Skeletal muscle satellite cell (primary cell): Measurements from ENCODE around the gene AHR. TPM values are rescaled to one million over a fixed set of nuclear protein-coding genes. Genes with fewer than 3 reads are reported as not detected.

Experiments
- H3K27me3 ChIP-seq: 2 replicates; pipeline ENCODE4 v1.7.0; 2013; ENCODE audit warnings: low read length; ENCODE audit not compliant: control insufficient read depth, insufficient read depth
- H3K36me3 ChIP-seq: 2 replicates; pipeline ENCODE4 v1.7.0; 2013; ENCODE audit warnings: mild to moderate bottlenecking, control low read depth, low read length; ENCODE audit not compliant: insufficient read depth
- H3K4me1 ChIP-seq: 2 replicates; pipeline ENCODE4 v1.7.0; 2013; ENCODE audit warnings: low read length; ENCODE audit not compliant: control insufficient read depth, insufficient read depth
- H3K4me2 ChIP-seq: 2 replicates; pipeline ENCODE4 v1.7.0; 2013; ENCODE audit warnings: mild to moderate bottlenecking, low read length
- H3K4me3 ChIP-seq: 2 replicates; pipeline ENCODE4 v1.7.0; 2013; ENCODE audit warnings: low read length
- H3K9ac ChIP-seq: 2 replicates; pipeline ENCODE4 v1.7.0; 2013; ENCODE audit warnings: mild to moderate bottlenecking, low read depth, low read length, moderate library complexity
- H3K9me3 ChIP-seq: replicated peaks from 2 replicates; pipeline ENCODE4 v1.7.0; 2013; ENCODE audit warnings: mild to moderate bottlenecking, control low read depth, low read length
- total RNA-seq: library from RNA; depleted of rRNA; stranded (reverse); fragments of >200 nt; gene quantifications from 2 replicates; pipeline ENCODE4 v1.2.3, GENCODE V29; 2012; rRNA removed

Gene AHR
- total RNA-seq = 97.9 and 134 TPM in 2 replicates

- Histone ChIP-seq H3K36me3 (no peaks in the 10 kb centered on the region), H3K27me3 (no peaks in the 10 kb centered on the region), H3K4me1 (peaks cover 8% of the 10 kb centered on the region)
These were observed at the start of gene AHR for GRCh38 chr7:17298102-17298839. Gene AHR, plus strand, starts transcription at chr7:17298652. Its CDS starts 613 bp downstream, at chr7:17299265.

GRCh38 chr7:17253885-17254284 is 44.6 kb upstream of the AHR start:
- H3K9ac ChIP-seq = no peak overlapping the region
- H3K4me3 ChIP-seq = no peak overlapping the region
- no peaks in the 10 kb centered on the region for H3K9me3 ChIP-seq
- H3K4me2 ChIP-seq = no peak overlapping the region
- H3K36me3 ChIP-seq = no peaks in the 10 kb centered on the region
- no peaks in the 10 kb centered on the region for H3K4me1 ChIP-seq
- no peaks in the 10 kb centered on the region for H3K27me3 ChIP-seq

More at GRCh38 chr7:17298102-17298839, at the start of gene AHR:
- peak within 1 kb of the TSS; percentile 93 for H3K9ac ChIP-seq
- H3K4me3 ChIP-seq = peak within 1 kb of the TSS; percentile 98
- H3K9me3 ChIP-seq = no peaks in the 10 kb centered on the region
- H3K4me2 ChIP-seq = peak within 1 kb of the TSS; percentile 76

- H3K27me3 ChIP-seq = no peaks in the 10 kb centered on the region
- no peak overlapping the region for H3K4me3 ChIP-seq
- peaks cover 6% of the 10 kb centered on the region for H3K4me1 ChIP-seq
- no peak overlapping the region for H3K4me2 ChIP-seq
- H3K9me3 ChIP-seq = no peaks in the 10 kb centered on the region
- H3K9ac ChIP-seq = no peak overlapping the region
- H3K36me3 ChIP-seq = no peaks in the 10 kb centered on the region
These were observed 42.5 kb upstream of the AHR start for GRCh38 chr7:17255926-17256325.

GRCh38 chr7:17256375-17256774 is 42.1 kb upstream of the AHR start:
- no peaks in the 10 kb centered on the region for H3K36me3 ChIP-seq
- peaks cover 11% of the 10 kb centered on the region for H3K4me1 ChIP-seq

GRCh38 chr7:17266565-17266964 is 31.9 kb upstream of the AHR start:
- Histone ChIP-seq H3K27me3 (no peaks in the 10 kb centered on the region), H3K9ac (no peak overlapping the region), H3K4me1 (no peaks in the 10 kb centered on the region), H3K4me3 (no peak overlapping the region), H3K36me3 (no peaks in the 10 kb centered on the region), H3K9me3 (peaks cover 24% of the 10 kb centered on the region), H3K4me2 (no peak overlapping the region)

More at GRCh38 chr7:17256375-17256774, 42.1 kb upstream of the AHR start:
- Histone ChIP-seq H3K4me2 (no peak overlapping the region), H3K4me3 (no peak overlapping the region), H3K9me3 (no peaks in the 10 kb centered on the region), H3K27me3 (no peaks in the 10 kb centered on the region), H3K9ac (no peak overlapping the region)

- Histone ChIP-seq H3K36me3 (no peaks in the 10 kb centered on the region), H3K9ac (no peak overlapping the region), H3K4me3 (no peak overlapping the region), H3K4me1 (peaks cover 4% of the 10 kb centered on the region), H3K27me3 (no peaks in the 10 kb centered on the region), H3K4me2 (no peak overlapping the region), H3K9me3 (peaks cover 24% of the 10 kb centered on the region)
These were observed 28.9 kb upstream of the AHR start for GRCh38 chr7:17269341-17270221.

- Histone ChIP-seq H3K27me3 (no peaks in the 10 kb centered on the region), H3K4me2 (no peak overlapping the region), H3K4me1 (peaks cover 29% of the 10 kb centered on the region), H3K4me3 (no peak overlapping the region), H3K9ac (peak overlapping the region; percentile 2), H3K9me3 (peaks cover 13% of the 10 kb centered on the region), H3K36me3 (no peaks in the 10 kb centered on the region)
These were observed 23.8 kb upstream of the AHR start for GRCh38 chr7:17274551-17275245.

- Histone ChIP-seq H3K27me3 (no peaks in the 10 kb centered on the region), H3K4me1 (peaks cover 29% of the 10 kb centered on the region), H3K9ac (peak overlapping the region; percentile 63), H3K36me3 (no peaks in the 10 kb centered on the region), H3K9me3 (peaks cover 2% of the 10 kb centered on the region), H3K4me2 (peak overlapping the region; percentile 55), H3K4me3 (peak overlapping the region; percentile 23)
These were observed 22.4 kb upstream of the AHR start for GRCh38 chr7:17275749-17276671.

- H3K27me3 ChIP-seq = no peaks in the 10 kb centered on the region
- H3K4me3 ChIP-seq = no peak overlapping the region
- peaks cover 29% of the 10 kb centered on the region for H3K4me1 ChIP-seq
- H3K4me2 ChIP-seq = no peak overlapping the region
- H3K9ac ChIP-seq = no peak overlapping the region
- H3K36me3 ChIP-seq = no peaks in the 10 kb centered on the region
- H3K9me3 ChIP-seq = no peaks in the 10 kb centered on the region
These were observed 19.4 kb upstream of the AHR start for GRCh38 chr7:17279061-17279460.

GRCh38 chr7:17289074-17289645 is 9.3 kb upstream of the AHR start:
- Histone ChIP-seq H3K4me2 (no peak overlapping the region), H3K36me3 (no peaks in the 10 kb centered on the region), H3K9ac (no peak overlapping the region), H3K27me3 (no peaks in the 10 kb centered on the region), H3K4me3 (no peak overlapping the region), H3K9me3 (no peaks in the 10 kb centered on the region), H3K4me1 (no peaks in the 10 kb centered on the region)
